ENCODE measurements around the gene TMEM11.

DNA sequence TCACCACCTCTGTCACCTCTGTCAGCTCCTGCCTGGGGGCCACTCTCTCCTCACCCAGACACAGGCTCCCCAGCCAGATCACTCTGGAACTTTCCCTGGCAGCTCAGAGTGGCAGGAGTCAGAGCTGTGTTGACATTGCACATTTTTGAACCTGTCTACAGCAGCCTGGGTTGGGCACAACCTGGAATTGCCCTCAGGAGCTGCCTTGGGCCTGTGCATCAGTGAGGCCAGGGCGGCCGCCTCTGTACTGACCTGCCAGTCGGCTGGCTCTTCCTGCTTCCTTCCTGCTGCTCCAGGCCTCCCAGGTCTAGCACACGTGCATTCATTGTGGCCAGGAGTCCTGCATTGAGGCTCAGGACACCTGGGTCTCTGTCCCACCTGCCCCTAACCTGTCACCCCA lies 14.2 kb upstream of the TMEM11 start:
- TF ChIP-seq, protein P1, sequence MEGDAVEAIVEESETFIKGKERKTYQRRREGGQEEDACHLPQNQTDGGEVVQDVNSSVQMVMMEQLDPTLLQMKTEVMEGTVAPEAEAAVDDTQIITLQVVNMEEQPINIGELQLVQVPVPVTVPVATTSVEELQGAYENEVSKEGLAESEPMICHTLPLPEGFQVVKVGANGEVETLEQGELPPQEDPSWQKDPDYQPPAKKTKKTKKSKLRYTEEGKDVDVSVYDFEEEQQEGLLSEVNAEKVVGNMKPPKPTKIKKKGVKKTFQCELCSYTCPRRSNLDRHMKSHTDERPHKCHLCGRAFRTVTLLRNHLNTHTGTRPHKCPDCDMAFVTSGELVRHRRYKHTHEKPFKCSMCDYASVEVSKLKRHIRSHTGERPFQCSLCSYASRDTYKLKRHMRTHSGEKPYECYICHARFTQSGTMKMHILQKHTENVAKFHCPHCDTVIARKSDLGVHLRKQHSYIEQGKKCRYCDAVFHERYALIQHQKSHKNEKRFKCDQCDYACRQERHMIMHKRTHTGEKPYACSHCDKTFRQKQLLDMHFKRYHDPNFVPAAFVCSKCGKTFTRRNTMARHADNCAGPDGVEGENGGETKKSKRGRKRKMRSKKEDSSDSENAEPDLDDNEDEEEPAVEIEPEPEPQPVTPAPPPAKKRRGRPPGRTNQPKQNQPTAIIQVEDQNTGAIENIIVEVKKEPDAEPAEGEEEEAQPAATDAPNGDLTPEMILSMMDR (IDR thresholded peaks at IDR 0.05; ENCODE audit: low read depth, low read length, poor library complexity, severe bottlenecking), result no peak
- no peak for TF ChIP-seq EZH2phosphoT487 (IDR thresholded peaks at IDR 0.05; ENCODE audit: borderline replicate concordance, low read length)
